SU-DHL-6 (cell line): Measurements from ENCODE around the gene DUSP9.

ENCODE experiments used
- CTCF ChIP-seq: fragments of 200-600 bp; sonication (generic); IDR thresholded peaks from one replicate; pipeline ENCODE4 v1.5.1; 2017; ENCODE audit warnings: antibody characterized with exemption, mild to moderate bottlenecking, low read length, moderate library complexity; ENCODE audit not compliant: insufficient read depth, poor library complexity, severe bottlenecking
- EZH2phosphoT487 ChIP-seq: fragments of 200-600 bp; sonication (generic), shearing (Covaris generic); conservative IDR thresholded peaks from 2 replicates; pipeline ENCODE4 v1.6.1; 2018; ENCODE audit warnings: mild to moderate bottlenecking, antibody characterized with exemption, low read length, moderate library complexity, mixed read lengths

- TF ChIP-seq CTCF: no peak
- no peak for TF ChIP-seq EZH2phosphoT487
These were observed 40.5 kb upstream of the DUSP9 start for GRCh38 chrX:153606503-153606902.
